Naive B cell (primary cell): ENCODE results near the gene DOCK9. TPM values are rescaled to one million over a fixed set of nuclear protein-coding genes. Genes with fewer than 3 reads are reported as not detected.

Source experiments
- ATAC-seq, 2 donors: fragments of 150-1000 bp; cut with Tn5 transposase; 2 replicates each; pipeline ENCODE4 v1.10.0; 2021; ENCODE audit warnings: low read depth in 2 of 2, mild to moderate bottlenecking in 2 of 2, moderate library complexity in 2 of 2
- DNase-seq: peaks from one replicate; pipeline ENCODE4 v3.0.0; 2022
- H3K27ac Mint-ChIP-seq, 6 donors: one replicate each; pipeline ENCODE4 v1.8.0; 2020 to 2022; ENCODE audit warnings: mild to moderate bottlenecking in 6 of 6, mixed read lengths in 6 of 6, moderate library complexity in 5 of 6, inconsistent platforms in 2 of 6
- H3K27me3 Mint-ChIP-seq, 3 donors: one replicate each; pipeline ENCODE4 v1.8.0; 2021 to 2022; ENCODE audit warnings: mixed read lengths in 3 of 3, mild to moderate bottlenecking in 1 of 3
- H3K36me3 Mint-ChIP-seq, 2 donors: one replicate each; pipeline ENCODE4 v1.8.0; 2020 to 2022; ENCODE audit warnings: mixed read lengths in 2 of 2, inconsistent platforms in 1 of 2, mild to moderate bottlenecking in 1 of 2
- H3K4me1 Mint-ChIP-seq, 3 donors: one replicate each; pipeline ENCODE4 v1.8.0; 2020 to 2022; ENCODE audit warnings: mixed read lengths in 3 of 3, inconsistent platforms in 1 of 3, mild to moderate bottlenecking in 1 of 3, moderate library complexity in 1 of 3
- H3K4me3 Mint-ChIP-seq, 8 donors: one replicate each; pipeline ENCODE4 v1.8.0; 2020 to 2022; ENCODE audit warnings: mild to moderate bottlenecking in 8 of 8, mixed read lengths in 8 of 8, moderate library complexity in 8 of 8, inconsistent platforms in 2 of 8
- H3K9me3 Mint-ChIP-seq, 7 donors: one replicate each; pipeline ENCODE4 v1.8.0; 2020 to 2022; ENCODE audit warnings: mixed read lengths in 7 of 7, mild to moderate bottlenecking in 5 of 7, inconsistent platforms in 2 of 7, moderate library complexity in 1 of 7
- polyA plus RNA-seq, 6 donors: library from polyadenylated mRNA; unstranded; fragments of 300-500 nt; fragmentation: Illumina TruSeq; gene quantifications; one replicate each; pipeline ENCODE4 v1.2.3, GENCODE V29; 2021; ENCODE audit warnings: low read depth in 6 of 6

The DOCK9 gene
- polyA plus RNA-seq, 6 donors from 2014 or later, result 0.98 to 5.2 (median 2.3) TPM; not detected in 1

- DNase-seq (no peak), ATAC-seq (no peak)
- peaks cover 9 to 18% (median 14%) of the 10 kb centered on the region in 3 donors for H3K4me1 Mint-ChIP-seq
- H3K9me3 Mint-ChIP-seq, result no peaks in the 10 kb centered on the region
- H3K27me3 Mint-ChIP-seq, result no peaks in the 10 kb centered on the region
- peaks cover 0 to 8% of the 10 kb centered on the region in 2 donors for H3K36me3 Mint-ChIP-seq
- no peak overlapping the region for H3K4me3 Mint-ChIP-seq
- H3K27ac Mint-ChIP-seq, result no peak overlapping the region
Measured at GRCh38 chr13:98994896-98995295, 17.0 kb upstream of the DOCK9 start.

- Mint-ChIP-seq H3K36me3 (peaks cover 0 to 8% of the 10 kb centered on the region in 2 donors), H3K27me3 (peaks cover 0 to under 1% (median 0%) of the 10 kb centered on the region in 3 donors), H3K4me1 (peaks cover 5 to 11% (median 7%) of the 10 kb centered on the region in 3 donors), H3K9me3 (no peaks in the 10 kb centered on the region), H3K27ac (no peak overlapping the region), H3K4me3 (no peak overlapping the region)
- ATAC-seq (no peak), DNase-seq (no peak)
Measured at GRCh38 chr13:98994080-98994479, 16.2 kb upstream of the DOCK9 start.

- H3K9me3 Mint-ChIP-seq, result no peaks in the 10 kb centered on the region
- DNase-seq, result no peak
- H3K27me3 Mint-ChIP-seq, result peaks cover 0 to 4% (median 0%) of the 10 kb centered on the region in 3 donors
- peaks cover 0 to 7% (median 0%) of the 10 kb centered on the region in 3 donors for H3K4me1 Mint-ChIP-seq
- no peak overlapping the region for H3K4me3 Mint-ChIP-seq
- H3K36me3 Mint-ChIP-seq, result peaks cover 0 to 8% of the 10 kb centered on the region in 2 donors
- H3K27ac Mint-ChIP-seq, result no peak overlapping the region
- no peak for ATAC-seq
Measured at GRCh38 chr13:98992355-98992754, 14.5 kb upstream of the DOCK9 start.

GRCh38 chr13:98990701-98991100 lies 12.8 kb upstream of the DOCK9 start:
- H3K9me3 Mint-ChIP-seq, result no peaks in the 10 kb centered on the region
- DNase-seq (no peak), ATAC-seq (no peak)
- H3K4me3 Mint-ChIP-seq, result no peak overlapping the region
- H3K27ac Mint-ChIP-seq, result no peak overlapping the region
- peaks cover 0 to 4% (median 0%) of the 10 kb centered on the region in 3 donors for H3K4me1 Mint-ChIP-seq
- H3K36me3 Mint-ChIP-seq, result peaks cover 0 to 8% of the 10 kb centered on the region in 2 donors
- peaks cover 0 to 4% (median 0%) of the 10 kb centered on the region in 3 donors for H3K27me3 Mint-ChIP-seq

- H3K27me3 Mint-ChIP-seq, result peaks cover 0 to 4% (median 0%) of the 10 kb centered on the region in 3 donors
- ATAC-seq (no peak), DNase-seq (no peak)
- peaks cover 0 to 4% of the 10 kb centered on the region in 2 donors for H3K36me3 Mint-ChIP-seq
- H3K27ac Mint-ChIP-seq, result no peak overlapping the region
- peaks cover 0 to 4% (median 0%) of the 10 kb centered on the region in 3 donors for H3K4me1 Mint-ChIP-seq
- H3K4me3 Mint-ChIP-seq, result no peak overlapping the region
- H3K9me3 Mint-ChIP-seq, result no peaks in the 10 kb centered on the region
Measured at GRCh38 chr13:98989469-98990235, 11.8 kb upstream of the DOCK9 start.

- Mint-ChIP-seq H3K36me3 (peaks cover 0 to 4% of the 10 kb centered on the region in 2 donors), H3K27ac (no peak overlapping the region), H3K4me1 (peaks cover 0 to 4% (median 0%) of the 10 kb centered on the region in 3 donors), H3K9me3 (no peaks in the 10 kb centered on the region), H3K27me3 (peaks cover 0 to 4% (median 0%) of the 10 kb centered on the region in 3 donors), H3K4me3 (no peak overlapping the region)
- ATAC-seq (no peak), DNase-seq (no peak)
Measured at GRCh38 chr13:98988780-98989179, 10.9 kb upstream of the DOCK9 start.

- Mint-ChIP-seq H3K9me3 (no peaks in the 10 kb centered on the region), H3K27ac (no peak overlapping the region), H3K27me3 (peaks cover 0 to 4% (median 0%) of the 10 kb centered on the region in 3 donors), H3K4me3 (no peak overlapping the region), H3K4me1 (peaks cover 0 to 4% (median 0%) of the 10 kb centered on the region in 3 donors), H3K36me3 (peaks cover 0 to 4% of the 10 kb centered on the region in 2 donors)
- no peak for DNase-seq
- no peak for ATAC-seq
Measured at GRCh38 chr13:98988277-98988676, 10.4 kb upstream of the DOCK9 start.

GRCh38 chr13:98987275-98987674 lies 9.4 kb upstream of the DOCK9 start:
- H3K4me1 Mint-ChIP-seq, result peaks cover 0 to 3% (median 0%) of the 10 kb centered on the region in 3 donors
- H3K36me3 Mint-ChIP-seq, result peaks cover 0 to 4% of the 10 kb centered on the region in 2 donors
- H3K27ac Mint-ChIP-seq, result peak overlapping the region in 1 of 6 donors; percentile 58
- peaks cover 0 to 4% (median 0%) of the 10 kb centered on the region in 3 donors for H3K27me3 Mint-ChIP-seq
- ATAC-seq, result no peak
- no peak for DNase-seq
- H3K9me3 Mint-ChIP-seq, result no peaks in the 10 kb centered on the region
- no peak overlapping the region for H3K4me3 Mint-ChIP-seq

GRCh38 chr13:98986226-98986846 lies 8.5 kb upstream of the DOCK9 start:
- Mint-ChIP-seq H3K27ac (no peak overlapping the region), H3K4me1 (peaks cover 4 to 11% (median 6%) of the 10 kb centered on the region in 3 donors), H3K27me3 (peaks cover 0 to 4% (median 0%) of the 10 kb centered on the region in 3 donors), H3K9me3 (peaks cover 0 to 2% (median 0%) of the 10 kb centered on the region in 7 donors), H3K4me3 (no peak overlapping the region), H3K36me3 (peaks cover 0 to 9% of the 10 kb centered on the region in 2 donors)
- no peak for ATAC-seq
- no peak for DNase-seq

- no peak overlapping the region for H3K4me3 Mint-ChIP-seq
- H3K36me3 Mint-ChIP-seq, result peaks cover 0 to 9% of the 10 kb centered on the region in 2 donors
- H3K4me1 Mint-ChIP-seq, result peaks cover 4 to 11% (median 6%) of the 10 kb centered on the region in 3 donors
- peaks cover 0 to 2% (median 0%) of the 10 kb centered on the region in 7 donors for H3K9me3 Mint-ChIP-seq
- no peak overlapping the region for H3K27ac Mint-ChIP-seq
- peaks cover 0 to 4% (median 0%) of the 10 kb centered on the region in 3 donors for H3K27me3 Mint-ChIP-seq
- ATAC-seq (no peak), DNase-seq (no peak)
Measured at GRCh38 chr13:98985591-98985990, 7.7 kb upstream of the DOCK9 start.

- ATAC-seq, result no peak
- H3K27ac Mint-ChIP-seq, result peak overlapping the region in 1 of 6 donors; percentile 29
- H3K4me3 Mint-ChIP-seq, result no peak overlapping the region
- H3K4me1 Mint-ChIP-seq, result peaks cover 4 to 11% (median 6%) of the 10 kb centered on the region in 3 donors
- peaks cover 0 to 6% of the 10 kb centered on the region in 2 donors for H3K36me3 Mint-ChIP-seq
- peaks cover 0 to 2% (median 0%) of the 10 kb centered on the region in 7 donors for H3K9me3 Mint-ChIP-seq
- H3K27me3 Mint-ChIP-seq, result peaks cover 0 to 4% (median 0%) of the 10 kb centered on the region in 3 donors
- DNase-seq, result no peak
Measured at GRCh38 chr13:98984983-98985382, 7.1 kb upstream of the DOCK9 start.

GRCh38 chr13:98984118-98984517 lies 6.3 kb upstream of the DOCK9 start:
- DNase-seq (no peak), ATAC-seq (no peak)
- Mint-ChIP-seq H3K4me3 (no peak overlapping the region), H3K36me3 (peaks cover 0 to 5% of the 10 kb centered on the region in 2 donors), H3K27ac (no peak overlapping the region), H3K27me3 (peaks cover 0 to 3% (median 0%) of the 10 kb centered on the region in 3 donors), H3K9me3 (peaks cover 0 to 2% (median 0%) of the 10 kb centered on the region in 7 donors), H3K4me1 (peaks cover 4 to 11% (median 6%) of the 10 kb centered on the region in 3 donors)

- ATAC-seq, result no peak
- H3K27ac Mint-ChIP-seq, result no peak overlapping the region
- no peak for DNase-seq
- H3K4me1 Mint-ChIP-seq, result peaks cover 4 to 11% (median 6%) of the 10 kb centered on the region in 3 donors
- peaks cover 0 to 2% (median 0%) of the 10 kb centered on the region in 7 donors for H3K9me3 Mint-ChIP-seq
- no peak overlapping the region for H3K4me3 Mint-ChIP-seq
- H3K27me3 Mint-ChIP-seq, result no peaks in the 10 kb centered on the region
- H3K36me3 Mint-ChIP-seq, result peaks cover 0 to 5% of the 10 kb centered on the region in 2 donors
Measured at GRCh38 chr13:98983182-98983581, 5.3 kb upstream of the DOCK9 start.
